Mammary epithelial cell (primary cell): ENCODE measurements around the gene AKAP6.

ENCODE experiments used
- CTCF ChIP-seq, 2 donors: IDR thresholded peaks in 1 of 2; conservative IDR thresholded peaks in 1 of 2; 2 replicates each; pipeline ENCODE4 v1.5.1; 2011 to 2012; ENCODE audit warnings: inconsistent platforms in 2 of 2, low read length in 2 of 2, mild to moderate bottlenecking in 2 of 2, control low read depth in 1 of 2, low read depth in 1 of 2; ENCODE audit not compliant: insufficient read depth in 1 of 2; ENCODE audit errors: extremely low read depth in 1 of 2
- EZH2 ChIP-seq: IDR thresholded peaks from 2 replicates; pipeline ENCODE4 v1.6.1; 2012; ENCODE audit warnings: low read length, inconsistent platforms, borderline replicate concordance

GRCh38 chr14:32426586-32427388, 97.7 kb downstream of the AKAP6 start:
- TF ChIP-seq CTCF (conservative IDR thresholded peaks at IDR 0.05 in 1 of 2, IDR thresholded peaks at IDR 0.05 in 1 of 2; ENCODE audit: extremely low read depth in 1 of 2, insufficient read depth in 1 of 2, low read depth in 1 of 2, low read length in 2 of 2) (no peak), EZH2 (no peak)
